NCI-H82 treated with DMSO at 0.1 percent for 48 hours (cell line): ENCODE results near the gene MCHR2.
"Not testable (repeated sequence)": the region's sequence is repeated elsewhere in the genome, so short reads cannot be mapped to it uniquely, and the experiment has no call there.

Experiments
- DNase-seq: peaks from one replicate; lab custom pipeline; 2025; ENCODE audit not compliant: unreplicated experiment; lab: John Stamatoyannopoulos, UW

MCHR2 gene

GRCh38 chr6:99993533-99994251 lies at the start of gene MCHR2:
Gene MCHR2 (minus strand): TSS chr6:99994223. CDS start chr6:99956147, 38,076 bp downstream.
- no peak for DNase-seq

GRCh38 chr6:100038546-100038945 lies 44.5 kb upstream of the MCHR2 start:
- not testable (repeated sequence) for DNase-seq

GRCh38 chr6:100035873-100036653 lies 42.0 kb upstream of the MCHR2 start:
- DNase-seq: no peak

- no peak for DNase-seq
Measured at GRCh38 chr6:100023798-100024197, 29.8 kb upstream of the MCHR2 start.

- DNase-seq: no peak
Measured at GRCh38 chr6:100022847-100023246, 28.8 kb upstream of the MCHR2 start.

- DNase-seq: no peak
Measured at GRCh38 chr6:100008857-100009256, 14.8 kb upstream of the MCHR2 start.

- DNase-seq: peak; percentile 33
Measured at GRCh38 chr6:100001915-100002388, 7.9 kb upstream of the MCHR2 start.

GRCh38 chr6:99997141-99997540 lies 3.1 kb upstream of the MCHR2 start:
- no peak for DNase-seq

GRCh38 chr6:99995916-99996315 lies 1.9 kb upstream of the MCHR2 start:
- DNase-seq: no peak

GRCh38 chr6:99993146-99993532 lies 884 bp downstream of the MCHR2 start:
- no peak for DNase-seq

- no peak for DNase-seq
Measured at GRCh38 chr6:99991955-99992354, 2.1 kb downstream of the MCHR2 start.

- no peak for DNase-seq
Measured at GRCh38 chr6:99980741-99981140, 13.3 kb downstream of the MCHR2 start.

GRCh38 chr6:99979953-99980352 lies 14.1 kb downstream of the MCHR2 start:
- no peak for DNase-seq

GRCh38 chr6:99967052-99967451 lies 27.0 kb downstream of the MCHR2 start:
- no peak for DNase-seq

GRCh38 chr6:99960027-99960426 lies 34.0 kb downstream of the MCHR2 start:
- DNase-seq: no peak

GRCh38 chr6:99951016-99951805 lies 42.8 kb downstream of the MCHR2 start:
- no peak for DNase-seq

GRCh38 chr6:99946005-99946404 lies 48.0 kb downstream of the MCHR2 start:
- no peak for DNase-seq

- DNase-seq: no peak
Measured at GRCh38 chr6:99943846-99944245, 50.2 kb downstream of the MCHR2 start.

GRCh38 chr6:99940582-99940981 lies 53.4 kb downstream of the MCHR2 start:
- DNase-seq: no peak

- no peak for DNase-seq
Measured at GRCh38 chr6:99933129-99933528, 60.9 kb downstream of the MCHR2 start.

GRCh38 chr6:99912657-99913056 lies 81.4 kb downstream of the MCHR2 start:
- no peak for DNase-seq
